Upper lobe of right lung (tissue), 1 donor: Measurements from ENCODE around the gene EYA4. TPM values are rescaled to one million over a fixed set of nuclear protein-coding genes. Genes with fewer than 3 reads are reported as not detected.

Experiments
- ATAC-seq: fragments of 200-7000 bp; cut with Tn5 transposase; one replicate; pipeline ENCODE4 v1.9.1; 2020; ENCODE audit warnings: mild to moderate bottlenecking, moderate library complexity
- DNase-seq: peaks from one replicate; pipeline ENCODE4 v3.0.0-alpha.2; 2020
- H3K27ac ChIP-seq: fragments of 200-600 bp; one replicate; pipeline ENCODE4 v1.8.0; 2022
- H3K27me3 ChIP-seq: fragments of 200-600 bp; one replicate; pipeline ENCODE4 v1.8.0; 2022; ENCODE audit warnings: mild to moderate bottlenecking
- H3K36me3 ChIP-seq: fragments of 200-600 bp; one replicate; pipeline ENCODE4 v1.8.0; 2022
- H3K4me1 ChIP-seq: fragments of 200-600 bp; one replicate; pipeline ENCODE4 v1.8.0; 2022
- H3K4me3 ChIP-seq: fragments of 200-600 bp; one replicate; pipeline ENCODE4 v1.8.0; 2022; ENCODE audit warnings: mild to moderate bottlenecking
- H3K9me3 ChIP-seq: fragments of 200-600 bp; one replicate; pipeline ENCODE4 v1.8.0; 2022
- CTCF ChIP-seq: fragments of 200-600 bp; IDR thresholded peaks from one replicate; pipeline ENCODE4 v1.8.0; 2022; ENCODE audit warnings: antibody characterized with exemption
- intact Hi-C: fragments of 100-400 bp; cut with DNase I; formaldehyde crosslinking; loops from one replicate; pipeline ENCODE4 v1.11.0; 2022
- total RNA-seq: library from RNA; stranded (reverse); fragmentation: NEBNext Ultra II Directional; extraction: Animal tissue kit (Norgen Biotek cat#: 25700); gene quantifications from one replicate; pipeline ENCODE4 v1.2.1, GENCODE V29; 2021
- donor health status: DM: no; HTN: yes; CAD: no; lungs with severe emphysema.

Gene EYA4
- total RNA-seq, 1 donor from 2014 or later, result 6.0 TPM

GRCh38 chr6:133251688-133252087, 10.5 kb downstream of the EYA4 start:
- intact Hi-C loops, result no loop called here
- Histone ChIP-seq H3K4me1 (no peaks in the 10 kb centered on the region), H3K27me3 (peaks cover 16% of the 10 kb centered on the region), H3K27ac (no peak overlapping the region), H3K36me3 (no peaks in the 10 kb centered on the region), H3K9me3 (no peaks in the 10 kb centered on the region), H3K4me3 (no peak overlapping the region)
- no peak for TF ChIP-seq CTCF
- DNase-seq, result no peak
- no peak for ATAC-seq

GRCh38 chr6:133254552-133255228, 13.5 kb downstream of the EYA4 start:
- DNase-seq, result no peak
- intact Hi-C loops, result no loop called here
- Histone ChIP-seq H3K4me3 (no peak overlapping the region), H3K9me3 (no peaks in the 10 kb centered on the region), H3K4me1 (no peaks in the 10 kb centered on the region), H3K27me3 (peaks cover 7% of the 10 kb centered on the region), H3K27ac (no peak overlapping the region), H3K36me3 (no peaks in the 10 kb centered on the region)
- ATAC-seq, result no peak
- no peak for TF ChIP-seq CTCF

GRCh38 chr6:133257545-133258105, 16.5 kb downstream of the EYA4 start:
- DNase-seq (no peak), ATAC-seq (no peak)
- Histone ChIP-seq H3K4me3 (no peak overlapping the region), H3K9me3 (no peaks in the 10 kb centered on the region), H3K27ac (no peak overlapping the region), H3K36me3 (no peaks in the 10 kb centered on the region), H3K27me3 (no peaks in the 10 kb centered on the region), H3K4me1 (no peaks in the 10 kb centered on the region)
- intact Hi-C loops, result no loop called here
- TF ChIP-seq CTCF, result no peak

GRCh38 chr6:133259561-133259960, 18.4 kb downstream of the EYA4 start:
- ATAC-seq, result no peak
- no peak for DNase-seq
- intact Hi-C loops, result no loop called here
- no peaks in the 10 kb centered on the region for H3K9me3 ChIP-seq
- no peaks in the 10 kb centered on the region for H3K36me3 ChIP-seq
- no peak overlapping the region for H3K27ac ChIP-seq
- H3K4me1 ChIP-seq, result no peaks in the 10 kb centered on the region
- TF ChIP-seq CTCF, result no peak
- no peaks in the 10 kb centered on the region for H3K27me3 ChIP-seq
- H3K4me3 ChIP-seq, result no peak overlapping the region

- intact Hi-C loops, result no loop called here
- Histone ChIP-seq H3K4me3 (no peak overlapping the region), H3K4me1 (no peaks in the 10 kb centered on the region), H3K9me3 (no peaks in the 10 kb centered on the region), H3K27ac (no peak overlapping the region), H3K36me3 (no peaks in the 10 kb centered on the region), H3K27me3 (no peaks in the 10 kb centered on the region)
- ATAC-seq (no peak), DNase-seq (no peak)
- no peak for TF ChIP-seq CTCF
Observed at GRCh38 chr6:133262804-133263203, 21.6 kb downstream of the EYA4 start.
